NOMO-1 treated with DMSO at 0.1 percent for 48 hours (cell line): ENCODE data around the gene RAB3GAP1.
"Not testable (repeated sequence)": the region's sequence is repeated elsewhere in the genome, so short reads cannot be mapped to it uniquely, and the experiment has no call there.

Source experiments
- DNase-seq: peaks from one replicate; lab custom pipeline; 2025; ENCODE audit not compliant: unreplicated experiment; lab: John Stamatoyannopoulos, UW

Gene RAB3GAP1

GRCh38 chr2:135052997-135053474 lies 944 bp downstream of the RAB3GAP1 start:
- DNase-seq: no peak

GRCh38 chr2:135055182-135055786 lies 3.2 kb downstream of the RAB3GAP1 start:
- no peak for DNase-seq

- DNase-seq: no peak
Observed at GRCh38 chr2:135056790-135057189, 4.7 kb downstream of the RAB3GAP1 start.

- no peak for DNase-seq
Observed at GRCh38 chr2:135059577-135059976, 7.5 kb downstream of the RAB3GAP1 start.

GRCh38 chr2:135063210-135063609 lies 11.1 kb downstream of the RAB3GAP1 start:
- peak; percentile 6 for DNase-seq

- DNase-seq: no peak
Observed at GRCh38 chr2:135064149-135064548, 12.1 kb downstream of the RAB3GAP1 start.

GRCh38 chr2:135066710-135067109 lies 14.6 kb downstream of the RAB3GAP1 start:
- DNase-seq: no peak

- DNase-seq: no peak
Observed at GRCh38 chr2:135072125-135072997, 20.3 kb downstream of the RAB3GAP1 start.

GRCh38 chr2:135074216-135074615 lies 22.1 kb downstream of the RAB3GAP1 start:
- DNase-seq: no peak

- DNase-seq: no peak
Observed at GRCh38 chr2:135076556-135076955, 24.5 kb downstream of the RAB3GAP1 start.

GRCh38 chr2:135078417-135078816 lies 26.3 kb downstream of the RAB3GAP1 start:
- DNase-seq: no peak

- no peak for DNase-seq
Observed at GRCh38 chr2:135086222-135086621, 34.1 kb downstream of the RAB3GAP1 start.

GRCh38 chr2:135089597-135089996 lies 37.5 kb downstream of the RAB3GAP1 start:
- DNase-seq: not testable (repeated sequence)

GRCh38 chr2:135091681-135092080 lies 39.6 kb downstream of the RAB3GAP1 start:
- DNase-seq: no peak

- no peak for DNase-seq
Observed at GRCh38 chr2:135093193-135093592, 41.1 kb downstream of the RAB3GAP1 start.

- no peak for DNase-seq
Observed at GRCh38 chr2:135093670-135094330, 41.7 kb downstream of the RAB3GAP1 start.

GRCh38 chr2:135094508-135094907 lies 42.4 kb downstream of the RAB3GAP1 start:
- DNase-seq: no peak

- DNase-seq: no peak
Observed at GRCh38 chr2:135095591-135095990, 43.5 kb downstream of the RAB3GAP1 start.

GRCh38 chr2:135096665-135097446 lies 44.8 kb downstream of the RAB3GAP1 start:
- no peak for DNase-seq

- DNase-seq: no peak
Observed at GRCh38 chr2:135097532-135098231, 45.6 kb downstream of the RAB3GAP1 start.
